ENCODE data around the gene ZSCAN20. TPM values are rescaled to one million over a fixed set of nuclear protein-coding genes. Genes with fewer than 3 reads are reported as not detected.

The ZSCAN20 gene
- polyA plus RNA-seq, 1 donor (not counting 4 experiments of a cell fraction or from before 2014, with no cell fraction given) = 3.1 TPM

- no peaks in the 10 kb centered on the region for H3K36me3 ChIP-seq (ENCODE audit: control insufficient read depth in 2 of 2, extremely low read depth in 1 of 2, insufficient read depth in 2 of 2, low read length in 2 of 2)
- H2AFZ ChIP-seq (ENCODE audit: control insufficient read depth, low read length) = no peak overlapping the region
- H3K27me3 ChIP-seq (ENCODE audit: control insufficient read depth, extremely low read depth, insufficient read depth, low read length) = no peaks in the 10 kb centered on the region
- no peak overlapping the region for H3K4me2 ChIP-seq (ENCODE audit: control insufficient read depth, extremely low read depth, insufficient read depth, low read depth, low read length)
- H3K27ac ChIP-seq (ENCODE audit: control insufficient read depth, insufficient read depth, low read length) = no peak overlapping the region
- no peaks in the 10 kb centered on the region for H3K9me1 ChIP-seq (ENCODE audit: control insufficient read depth, extremely low read depth, insufficient read depth, low read length)
- FAIRE-seq (no peak), DNase-seq (ENCODE audit: low read depth, low spot score) (no peak)
- no peak overlapping the region for H3K9ac ChIP-seq (ENCODE audit: control insufficient read depth, extremely low read depth, insufficient read depth, low read length)
- no peaks in the 10 kb centered on the region for H4K20me1 ChIP-seq (ENCODE audit: control insufficient read depth, extremely low read depth, insufficient read depth, low read length)
- TF ChIP-seq EZH2 (IDR thresholded peaks at IDR 0.05; ENCODE audit: low read length) (no peak), CTCF (optimal IDR thresholded peaks at IDR 0.05 in 1 of 3, IDR thresholded peaks at IDR 0.05 in 1 of 3, conservative IDR thresholded peaks at IDR 0.05 in 1 of 3; ENCODE audit: extremely low read depth in 1 of 3, insufficient read depth in 2 of 3, low read length in 3 of 3) (no peak)
- H3K4me3 ChIP-seq (ENCODE audit: control insufficient read depth in 2 of 3, extremely low read depth in 1 of 3, insufficient read depth in 2 of 3, low read depth in 1 of 3, low read length in 3 of 3) = no peak overlapping the region
- no peaks in the 10 kb centered on the region for H3K79me2 ChIP-seq (ENCODE audit: control insufficient read depth, insufficient read depth, low read length)
- H3K9me3 ChIP-seq (ENCODE audit: control insufficient read depth, low read depth, low read length) = peaks cover 3% of the 10 kb centered on the region
- dilution Hi-C loops (cut with MboI; ENCODE audit: extremely low pct_ligation_motif_present, low sequenced_read_pairs) = no loop called here
- peaks cover 14% of the 10 kb centered on the region for H3K4me1 ChIP-seq (ENCODE audit: control insufficient read depth, extremely low read depth, insufficient read depth, low read length)
Observed at GRCh38 chr1:33501309-33501708, 28.9 kb downstream of the ZSCAN20 start.

GRCh38 chr1:33501774-33502173, 29.3 kb downstream of the ZSCAN20 start:
- dilution Hi-C loops (cut with MboI; ENCODE audit: extremely low pct_ligation_motif_present, low sequenced_read_pairs) = no loop called here
- Histone ChIP-seq H3K4me1 (ENCODE audit: control insufficient read depth, extremely low read depth, insufficient read depth, low read length) (peaks cover 14% of the 10 kb centered on the region), H2AFZ (ENCODE audit: control insufficient read depth, low read length) (no peak overlapping the region), H3K9me1 (ENCODE audit: control insufficient read depth, extremely low read depth, insufficient read depth, low read length) (no peaks in the 10 kb centered on the region), H3K9me3 (ENCODE audit: control insufficient read depth, low read depth, low read length) (no peaks in the 10 kb centered on the region), H3K4me3 (ENCODE audit: control insufficient read depth in 2 of 3, extremely low read depth in 1 of 3, insufficient read depth in 2 of 3, low read depth in 1 of 3, low read length in 3 of 3) (no peak overlapping the region), H3K79me2 (ENCODE audit: control insufficient read depth, insufficient read depth, low read length) (no peaks in the 10 kb centered on the region), H3K4me2 (ENCODE audit: control insufficient read depth, extremely low read depth, insufficient read depth, low read depth, low read length) (no peak overlapping the region), H3K36me3 (ENCODE audit: control insufficient read depth in 2 of 2, extremely low read depth in 1 of 2, insufficient read depth in 2 of 2, low read length in 2 of 2) (no peaks in the 10 kb centered on the region), H3K27me3 (ENCODE audit: control insufficient read depth, extremely low read depth, insufficient read depth, low read length) (no peaks in the 10 kb centered on the region), H3K9ac (ENCODE audit: control insufficient read depth, extremely low read depth, insufficient read depth, low read length) (no peak overlapping the region), H4K20me1 (ENCODE audit: control insufficient read depth, extremely low read depth, insufficient read depth, low read length) (no peaks in the 10 kb centered on the region), H3K27ac (ENCODE audit: control insufficient read depth, insufficient read depth, low read length) (no peak overlapping the region)
- FAIRE-seq (no peak), DNase-seq (ENCODE audit: low read depth, low spot score) (no peak)
- TF ChIP-seq CTCF (optimal IDR thresholded peaks at IDR 0.05 in 1 of 3, IDR thresholded peaks at IDR 0.05 in 1 of 3, conservative IDR thresholded peaks at IDR 0.05 in 1 of 3; ENCODE audit: extremely low read depth in 1 of 3, insufficient read depth in 2 of 3, low read length in 3 of 3) (no peak), EZH2 (IDR thresholded peaks at IDR 0.05; ENCODE audit: low read length) (no peak)

Data from keratinocyte (primary cell).